SU-DHL-6 (cell line): ENCODE data around the gene ACOX2.

ENCODE experiments used
- CTCF ChIP-seq: fragments of 200-600 bp; sonication (generic); IDR thresholded peaks from one replicate; pipeline ENCODE4 v1.5.1; 2017; ENCODE audit warnings: antibody characterized with exemption, mild to moderate bottlenecking, low read length, moderate library complexity; ENCODE audit not compliant: insufficient read depth, poor library complexity, severe bottlenecking
- EZH2phosphoT487 ChIP-seq: fragments of 200-600 bp; sonication (generic), shearing (Covaris generic); conservative IDR thresholded peaks from 2 replicates; pipeline ENCODE4 v1.6.1; 2018; ENCODE audit warnings: mild to moderate bottlenecking, antibody characterized with exemption, low read length, moderate library complexity, mixed read lengths

- TF ChIP-seq CTCF (no peak), EZH2phosphoT487 (no peak)
These were observed 37.1 kb upstream of the ACOX2 start for GRCh38 chr3:58574106-58574505.
